ENCODE results near the gene MANSC4. TPM values are rescaled to one million over a fixed set of nuclear protein-coding genes. Genes with fewer than 3 reads are reported as not detected.

The MANSC4 gene
- total and polyA plus RNA-seq, 2 donors (not counting 1 experiment from before 2014, with no cell fraction given): 0.25 TPM; not detected in 1

- H3K27ac Mint-ChIP-seq: peak overlapping the region; percentile 85
- ChIA-PET POLR2A (interaction anchor here (2.0 kb wide), 1 partner anchor 69 kb away, joined by 9 read pairs; the partner anchor contains the start of gene MRPS35), CTCF (interaction anchor here (0.8 to 2.7 kb wide), 5 partner anchors 9 to 69 kb away, joined by 3 to 13 read pairs (median 4); partner anchors contain the start of gene MRPS35)
- Histone ChIP-seq H3K4me1 (ENCODE audit: control insufficient read depth in 2 of 2, insufficient read depth in 2 of 2, low read length in 2 of 2) (peaks cover 11 to 15% of the 10 kb centered on the region in 2 donors), H3K27ac (ENCODE audit: low read length in 2 of 2) (peak overlapping the region in 1 of 2 donors; percentile 9), H3K4me2 (replicated peaks; ENCODE audit: low read depth, low read length, poor library complexity, severe bottlenecking) (peak overlapping the region; percentile 99), H2AFZ (ENCODE audit: insufficient read depth, low read depth, low read length, poor library complexity, severe bottlenecking) (peak overlapping the region; percentile 95), H3K36me3 (replicated peaks in 1 of 2; ENCODE audit: control extremely low read depth in 1 of 2, control insufficient read depth in 1 of 2, extremely low read depth in 1 of 2, insufficient read depth in 2 of 2, low read length in 1 of 2) (no peaks in the 10 kb centered on the region), H3K9ac (ENCODE audit: low read length) (peak overlapping the region; percentile 87), H3K79me2 (ENCODE audit: control insufficient read depth, insufficient read depth, low read length) (peaks cover 25% of the 10 kb centered on the region), H4K20me1 (ENCODE audit: control insufficient read depth, insufficient read depth, low read length, poor library complexity, severe bottlenecking) (no peaks in the 10 kb centered on the region), H3K27me3 (replicated peaks in 1 of 4; ENCODE audit: control extremely low read depth in 1 of 4, control insufficient read depth in 3 of 4, insufficient read depth in 4 of 4, low read length in 3 of 4) (no peaks in the 10 kb centered on the region), H3K9me3 (ENCODE audit: control extremely low read depth in 1 of 3, control insufficient read depth in 2 of 3, insufficient read depth in 1 of 3, low read length in 2 of 3) (no peaks in the 10 kb centered on the region), H3K4me3 (ENCODE audit: control extremely low read depth in 1 of 5, extremely low read depth in 1 of 5, insufficient read depth in 1 of 5, low read depth in 2 of 5, low read length in 4 of 5) (peak overlapping the region; percentile 39 to 81 (median 67))
- H3K4me3 Mint-ChIP-seq: peak overlapping the region; percentile 90
- peaks cover 27% of the 10 kb centered on the region for H3K4me1 Mint-ChIP-seq
- WGBS (ENCODE audit: insufficient coverage): 8% methylated on average over 36 of the region's 36 CpGs
- ATAC-seq (ENCODE audit: low read depth) (no peak), DNase-seq (no peak)
- H3K9me3 Mint-ChIP-seq (ENCODE audit: insufficient read depth): no peaks in the 10 kb centered on the region
- TF ChIP-seq EZH2 (IDR thresholded peaks at IDR 0.05; ENCODE audit: borderline replicate concordance, insufficient read depth, low read depth, low read length, poor library complexity, severe bottlenecking) (no peak), CTCF (IDR thresholded peaks at IDR 0.05) (no peak)
- H3K27me3 Mint-ChIP-seq: no peaks in the 10 kb centered on the region
- intact Hi-C loops (cut with micrococcal nuclease): no loop called here
Measured at GRCh38 chr12:27779416-27779919, 568 bp downstream of the MANSC4 start.

GRCh38 chr12:27778206-27778605, 1.8 kb downstream of the MANSC4 start:
- H3K4me1 Mint-ChIP-seq: peaks cover 26% of the 10 kb centered on the region
- H4K20me1 ChIP-seq (ENCODE audit: control insufficient read depth, insufficient read depth, low read length, poor library complexity, severe bottlenecking): no peaks in the 10 kb centered on the region
- H3K27me3 Mint-ChIP-seq: no peaks in the 10 kb centered on the region
- WGBS (ENCODE audit: insufficient coverage): no CpG with 5 or more reads among the region's 1 CpG
- no peak overlapping the region for H3K4me2 ChIP-seq (replicated peaks; ENCODE audit: low read depth, low read length, poor library complexity, severe bottlenecking)
- DNase-seq (no peak), ATAC-seq (ENCODE audit: low read depth) (no peak)
- intact Hi-C loops (cut with micrococcal nuclease): no loop called here
- H3K79me2 ChIP-seq (ENCODE audit: control insufficient read depth, insufficient read depth, low read length): peaks cover 21% of the 10 kb centered on the region
- no peak overlapping the region for H3K27ac ChIP-seq (ENCODE audit: low read length in 2 of 2)
- CTCF ChIA-PET: interaction anchor here (2.7 kb wide), 1 partner anchor 44 kb away, joined by 13 read pairs; no protein-coding TSS in a partner anchor
- no peak overlapping the region for H2AFZ ChIP-seq (ENCODE audit: insufficient read depth, low read depth, low read length, poor library complexity, severe bottlenecking)
- no peak overlapping the region for H3K9ac ChIP-seq (ENCODE audit: low read length)
- no peak overlapping the region for H3K4me3 ChIP-seq (ENCODE audit: control extremely low read depth in 1 of 5, extremely low read depth in 1 of 5, insufficient read depth in 1 of 5, low read depth in 2 of 5, low read length in 4 of 5)
- no peak overlapping the region for H3K27ac Mint-ChIP-seq
- POLR2A ChIA-PET: no interaction called here
- TF ChIP-seq CTCF (IDR thresholded peaks at IDR 0.05): no peak
- TF ChIP-seq EZH2 (IDR thresholded peaks at IDR 0.05; ENCODE audit: borderline replicate concordance, insufficient read depth, low read depth, low read length, poor library complexity, severe bottlenecking): no peak
- no peaks in the 10 kb centered on the region for H3K27me3 ChIP-seq (replicated peaks in 1 of 4; ENCODE audit: control extremely low read depth in 1 of 4, control insufficient read depth in 3 of 4, insufficient read depth in 4 of 4, low read length in 3 of 4)
- no peaks in the 10 kb centered on the region for H3K9me3 Mint-ChIP-seq (ENCODE audit: insufficient read depth)
- H3K4me1 ChIP-seq (ENCODE audit: control insufficient read depth in 2 of 2, insufficient read depth in 2 of 2, low read length in 2 of 2): peaks cover 11 to 15% of the 10 kb centered on the region in 2 donors
- no peaks in the 10 kb centered on the region for H3K9me3 ChIP-seq (ENCODE audit: control extremely low read depth in 1 of 3, control insufficient read depth in 2 of 3, insufficient read depth in 1 of 3, low read length in 2 of 3)
- peak overlapping the region; percentile 90 for H3K4me3 Mint-ChIP-seq
- no peaks in the 10 kb centered on the region for H3K36me3 ChIP-seq (replicated peaks in 1 of 2; ENCODE audit: control extremely low read depth in 1 of 2, control insufficient read depth in 1 of 2, extremely low read depth in 1 of 2, insufficient read depth in 2 of 2, low read length in 1 of 2)
